H1 (cell line): Measurements from ENCODE around the gene DIAPH1. TPM values are rescaled to one million over a fixed set of nuclear protein-coding genes. Genes with fewer than 3 reads are reported as not detected.

Source experiments
- BACH1 ChIP-seq: IDR thresholded peaks from 2 replicates; pipeline ENCODE4 v1.6.1; 2012; ENCODE audit warnings: low read length, improper control_type of control experiment
- CEBPB ChIP-seq: IDR thresholded peaks from 2 replicates; pipeline ENCODE4 v1.6.1; 2012; ENCODE audit warnings: low read depth, low read length
- CHD7 ChIP-seq: fragments of 300-600 bp; sonication (generic); IDR thresholded peaks from 2 replicates; pipeline ENCODE4 v1.7.1; 2012; ENCODE audit warnings: low read length, moderate library complexity, mild to moderate bottlenecking, inconsistent platforms; ENCODE audit not compliant: insufficient replicate concordance
- GABPA ChIP-seq: IDR thresholded peaks from 2 replicates; pipeline ENCODE4 v1.6.1; 2011; ENCODE audit warnings: mild to moderate bottlenecking, low read length, moderate library complexity, borderline replicate concordance; ENCODE audit not compliant: insufficient read depth
- JUN ChIP-seq: IDR thresholded peaks from 2 replicates; pipeline ENCODE4 v1.6.1; 2011; ENCODE audit warnings: low read depth, mild to moderate bottlenecking, improper control_type of control experiment, low read length
- KDM5A ChIP-seq: fragments of 200-600 bp; IDR thresholded peaks from 2 replicates; pipeline ENCODE4 v1.7.1; 2012; ENCODE audit warnings: mild to moderate bottlenecking, low read length, inconsistent platforms, mixed read lengths
- SRF ChIP-seq: IDR thresholded peaks from 2 replicates; pipeline ENCODE4 v1.6.1; 2011; ENCODE audit warnings: mild to moderate bottlenecking, low read depth, low read length, moderate library complexity
- TAF7 ChIP-seq: optimal IDR thresholded peaks from 2 replicates; pipeline ENCODE3; 2011; ENCODE audit warnings: low read depth, mild to moderate bottlenecking, inconsistent platforms, low read length, moderate library complexity, borderline replicate concordance
- polyA plus RNA-seq, 7 experiments: library from polyadenylated mRNA; depleted of rRNA in 3 of 7; stranded (reverse) in 5 of 7; unstranded in 2 of 7; fragments of >200 nt in 5 of 7; fragments of 200-250 nt in 2 of 7; gene quantifications; 1 replicate in 5 of 7; 2 replicates in 1 of 7; 4 replicates in 1 of 7; pipeline versions ENCODE4 v1.2.1 to v1.2.3, GENCODE V29; 2011 to 2013; ENCODE audit warnings: missing spikeins in 2 of 7, mixed read lengths in 2 of 7
- total RNA-seq: library from RNA; stranded (reverse); fragmentation: NEBNext Ultra II Directional; extraction: Animal tissue kit (Norgen Biotek cat#: 25700); gene quantifications from 2 replicates; pipeline ENCODE4 v1.2.1, GENCODE V29; 2021
- TF ChIP-seq, protein P1 (sequence below): IDR thresholded peaks from 2 replicates; pipeline ENCODE4 v1.6.1; 2011; ENCODE audit warnings: low read length, improper control_type of control experiment

DIAPH1 gene
- total and polyA plus RNA-seq, 2 of the 8 experiments (the other 6 are each of a cell fraction or from before 2014, with no cell fraction given): 61.2 to 114 TPM

GRCh38 chr5:141618804-141619554 is at the start of gene DIAPH1 (continued):
- no peak for TF ChIP-seq CHD7
- TF ChIP-seq JUN: no peak
- TF ChIP-seq, protein P1, sequence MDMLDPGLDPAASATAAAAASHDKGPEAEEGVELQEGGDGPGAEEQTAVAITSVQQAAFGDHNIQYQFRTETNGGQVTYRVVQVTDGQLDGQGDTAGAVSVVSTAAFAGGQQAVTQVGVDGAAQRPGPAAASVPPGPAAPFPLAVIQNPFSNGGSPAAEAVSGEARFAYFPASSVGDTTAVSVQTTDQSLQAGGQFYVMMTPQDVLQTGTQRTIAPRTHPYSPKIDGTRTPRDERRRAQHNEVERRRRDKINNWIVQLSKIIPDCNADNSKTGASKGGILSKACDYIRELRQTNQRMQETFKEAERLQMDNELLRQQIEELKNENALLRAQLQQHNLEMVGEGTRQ: peak; percentile 64; the same call in 1 of the 2 replicates
- peak; percentile 79 for TF ChIP-seq TAF7
- peak; percentile 97 for TF ChIP-seq BACH1
- TF ChIP-seq GABPA: no peak
- no peak for TF ChIP-seq KDM5A
- peak; percentile 41; the same call in 1 of the 2 replicates for TF ChIP-seq SRF
- TF ChIP-seq CEBPB: no peak
